Measurements from ENCODE around the gene ZNF568. TPM values are rescaled to one million over a fixed set of nuclear protein-coding genes. Genes with fewer than 3 reads are reported as not detected.

The ZNF568 gene
- total RNA-seq, 2 donors from 2014 or later, result 6.7 to 10.1 TPM

DNA sequence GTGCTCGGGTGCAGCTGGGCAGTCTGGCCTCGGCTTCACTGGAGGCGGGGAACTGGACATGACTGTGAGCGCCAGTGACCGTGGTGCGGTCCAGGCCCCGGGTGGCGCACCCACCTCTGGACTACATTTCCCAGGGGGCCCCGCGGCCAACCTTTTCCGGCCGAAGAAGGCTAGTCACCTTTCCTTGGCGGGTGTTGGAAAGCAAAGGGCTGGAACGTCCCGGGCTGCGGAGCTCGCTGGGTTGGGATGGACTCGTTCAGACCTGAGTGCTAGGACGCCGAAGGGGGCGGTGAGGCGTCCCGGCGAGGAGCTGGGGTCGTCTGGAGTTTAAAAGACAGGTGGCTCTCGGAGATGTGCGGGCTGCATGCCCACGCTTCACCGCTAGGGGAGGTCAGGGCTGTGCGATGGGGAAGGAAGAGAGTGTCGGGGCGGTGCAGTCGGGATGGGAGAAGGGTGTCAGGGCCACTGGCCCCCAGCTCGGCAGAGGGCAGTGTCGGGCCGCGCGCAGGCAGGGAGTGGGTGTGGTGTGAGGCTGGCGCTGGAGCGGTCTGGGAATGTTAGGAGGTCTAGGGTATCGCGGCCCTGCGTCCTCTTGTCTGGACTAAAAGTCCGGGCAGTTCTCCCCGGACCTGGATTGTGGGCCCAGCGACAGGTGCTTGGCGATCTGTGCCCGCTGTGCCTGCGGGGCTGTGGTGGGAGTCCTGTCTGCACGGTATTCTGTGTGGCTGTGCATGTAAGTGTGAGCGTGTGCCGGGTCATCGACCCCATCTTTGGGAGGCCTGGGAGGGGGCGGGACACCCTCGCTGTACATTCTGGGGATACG, 57.1 kb downstream of the ZNF568 start:
- H3K4me3 Mint-ChIP-seq, result peak overlapping the region; percentile 100
- peaks cover 6% of the 10 kb centered on the region for H3K9me3 Mint-ChIP-seq
- peak; percentile 98 for ATAC-seq (replicated peaks)
- peaks cover 39% of the 10 kb centered on the region for H3K36me3 Mint-ChIP-seq (ENCODE audit: low read depth)
- H3K4me1 Mint-ChIP-seq, result peaks cover 8% of the 10 kb centered on the region
- peak overlapping the region; percentile 99 for H3K27ac Mint-ChIP-seq
- no peaks in the 10 kb centered on the region for H3K27me3 Mint-ChIP-seq

DNA sequence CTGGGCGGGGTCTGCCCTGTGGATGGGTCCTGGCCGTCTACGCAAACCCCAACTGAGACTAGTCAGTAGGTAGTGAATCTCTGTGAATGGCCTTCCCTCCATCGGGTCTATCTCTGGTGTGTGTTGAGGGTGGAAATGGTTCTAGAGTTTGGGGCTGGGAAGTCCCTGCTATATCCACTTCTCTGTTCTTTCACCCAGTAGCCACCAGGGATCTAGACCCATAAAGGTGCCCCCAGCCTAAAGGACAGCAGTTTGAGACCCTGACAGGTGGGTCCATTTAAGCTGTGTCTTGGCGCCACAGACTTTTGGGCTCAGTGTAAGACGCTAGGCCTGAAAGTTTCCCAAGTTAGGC, 57.7 kb downstream of the ZNF568 start:
- Mint-ChIP-seq H3K27me3 (no peaks in the 10 kb centered on the region), H3K4me1 (peaks cover 8% of the 10 kb centered on the region), H3K27ac (peak overlapping the region; percentile 99), H3K4me3 (peak overlapping the region; percentile 100), H3K9me3 (peaks cover 12% of the 10 kb centered on the region), H3K36me3 (ENCODE audit: low read depth) (peaks cover 44% of the 10 kb centered on the region)
- no peak for ATAC-seq (replicated peaks)

DNA sequence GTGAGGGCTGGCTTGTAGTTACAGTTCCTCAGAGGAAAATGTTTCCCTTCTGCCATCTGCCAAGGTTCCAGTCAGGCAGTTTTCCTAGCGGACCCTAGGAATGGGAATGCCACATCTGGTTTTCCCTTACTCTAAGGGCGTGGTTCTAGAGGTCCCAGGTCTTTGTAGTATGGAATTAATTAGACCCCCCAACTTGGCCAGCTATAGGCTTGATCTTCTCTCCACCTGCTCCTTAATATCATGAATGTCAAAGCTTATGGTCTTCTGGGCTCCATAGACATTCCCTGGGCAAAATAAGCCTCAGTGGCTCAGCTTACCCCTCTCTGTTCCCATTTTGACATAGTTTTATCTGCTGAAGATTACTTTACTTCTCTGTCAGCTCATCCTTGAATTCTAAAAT, 70.0 kb downstream of the ZNF568 start:
- no peak for ATAC-seq (replicated peaks)
- Mint-ChIP-seq H3K4me1 (no peaks in the 10 kb centered on the region), H3K4me3 (no peak overlapping the region), H3K9me3 (peaks cover 13% of the 10 kb centered on the region), H3K27me3 (no peaks in the 10 kb centered on the region), H3K36me3 (ENCODE audit: low read depth) (peaks cover 89% of the 10 kb centered on the region), H3K27ac (no peak overlapping the region)

DNA sequence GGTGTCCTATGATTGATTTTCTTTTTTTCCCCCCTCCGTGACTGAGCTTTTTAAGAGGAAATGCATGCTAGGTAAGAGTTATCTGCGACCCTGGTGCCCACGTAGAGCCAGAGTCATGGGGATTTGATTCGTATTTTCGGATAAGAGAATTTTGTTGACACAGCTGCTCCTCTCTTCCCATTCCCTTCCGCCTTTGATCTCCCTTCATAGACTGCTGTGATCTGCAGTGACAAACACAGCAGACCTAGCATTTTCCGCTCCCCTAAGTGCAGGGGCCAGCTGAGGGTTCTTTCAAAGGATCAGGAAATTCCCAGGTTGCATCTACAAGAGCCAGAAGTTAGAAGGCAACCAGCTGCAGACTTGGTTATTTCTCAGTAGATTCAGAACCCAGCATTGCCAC, 70.5 kb downstream of the ZNF568 start:
- no peak for ATAC-seq (replicated peaks)
- no peaks in the 10 kb centered on the region for H3K4me1 Mint-ChIP-seq
- H3K9me3 Mint-ChIP-seq, result peaks cover 18% of the 10 kb centered on the region
- H3K36me3 Mint-ChIP-seq (ENCODE audit: low read depth), result peaks cover 89% of the 10 kb centered on the region
- H3K27ac Mint-ChIP-seq, result no peak overlapping the region
- H3K27me3 Mint-ChIP-seq, result no peaks in the 10 kb centered on the region
- no peak overlapping the region for H3K4me3 Mint-ChIP-seq

DNA sequence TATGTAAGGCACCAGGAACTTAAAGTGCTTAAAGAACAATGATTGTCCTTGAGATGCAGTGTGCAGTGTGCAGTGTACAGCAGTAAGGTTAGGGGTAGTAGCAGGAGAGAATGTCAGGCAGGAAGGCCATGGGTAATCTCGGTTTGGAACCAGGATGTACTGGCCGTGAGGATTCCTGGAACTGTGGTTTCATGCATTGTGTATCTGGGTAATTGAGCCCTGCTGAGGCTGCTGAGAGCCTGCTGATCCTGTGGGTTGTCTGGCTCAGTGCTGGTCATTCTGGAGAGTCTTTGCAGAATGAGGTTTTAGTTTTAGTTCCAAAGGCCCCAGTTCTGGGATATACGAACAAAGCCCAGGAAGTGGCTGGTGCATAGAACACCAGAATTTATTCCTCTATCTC, 71.0 kb downstream of the ZNF568 start:
- Mint-ChIP-seq H3K36me3 (ENCODE audit: low read depth) (peaks cover 90% of the 10 kb centered on the region), H3K4me3 (no peak overlapping the region)

DNA sequence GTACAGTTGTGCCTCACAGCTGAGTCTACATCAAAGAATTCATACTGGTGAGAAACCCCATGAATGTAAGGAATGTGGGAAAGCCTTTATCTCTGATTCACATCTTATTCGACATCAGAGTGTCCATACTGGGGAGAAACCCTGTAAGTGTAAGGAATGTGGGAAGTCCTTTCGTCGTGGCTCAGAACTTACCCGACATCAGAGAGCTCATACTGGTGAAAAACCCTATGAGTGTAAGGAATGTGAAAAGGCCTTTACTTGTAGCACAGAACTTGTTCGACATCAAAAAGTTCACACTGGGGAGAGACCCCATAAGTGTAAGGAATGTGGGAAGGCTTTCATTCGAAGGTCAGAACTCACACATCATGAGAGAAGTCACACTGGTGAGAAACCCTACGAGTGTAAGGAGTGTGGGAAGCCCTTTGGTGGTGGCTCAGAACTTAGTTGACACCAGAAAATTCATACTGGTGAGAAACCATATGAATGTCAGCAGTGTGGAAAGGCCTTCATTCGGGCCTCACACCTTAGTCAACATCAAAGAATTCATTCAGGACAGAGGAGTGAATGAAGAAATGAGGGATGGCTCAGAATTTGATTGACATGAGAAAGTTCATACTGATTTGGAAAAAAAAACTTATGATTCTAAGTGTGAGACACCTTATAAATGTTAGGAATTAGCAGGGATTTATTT, 81.2 kb downstream of the ZNF568 start:
- H3K36me3 Mint-ChIP-seq (ENCODE audit: low read depth), result peaks cover 57% of the 10 kb centered on the region

More for the DNA sequence above, 71.0 kb downstream of the ZNF568 start:
- Mint-ChIP-seq H3K4me1 (no peaks in the 10 kb centered on the region), H3K27me3 (no peaks in the 10 kb centered on the region), H3K27ac (no peak overlapping the region), H3K9me3 (peaks cover 21% of the 10 kb centered on the region)
- no peak for ATAC-seq (replicated peaks)

DNA sequence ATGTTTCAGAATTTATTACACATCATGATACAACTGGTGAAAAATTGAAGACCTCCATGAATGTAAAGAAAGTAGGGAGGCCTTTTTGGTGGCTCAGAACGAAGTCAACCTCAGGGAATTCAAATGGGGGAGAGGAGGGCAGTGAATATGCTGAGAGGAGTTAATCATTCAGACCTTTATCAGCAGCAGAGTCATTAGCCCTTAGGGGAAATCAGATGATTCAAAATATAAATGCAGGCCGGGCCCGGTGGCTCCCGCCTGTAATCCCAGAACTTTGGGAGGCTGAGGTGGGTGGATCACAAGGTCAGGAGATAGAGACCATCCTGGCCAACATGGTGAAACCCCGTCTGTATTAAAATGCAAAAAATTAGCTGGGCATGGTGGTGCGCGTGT, 81.7 kb downstream of the ZNF568 start:
- Mint-ChIP-seq H3K4me3 (no peak overlapping the region), H3K27ac (no peak overlapping the region), H3K27me3 (no peaks in the 10 kb centered on the region), H3K36me3 (ENCODE audit: low read depth) (peaks cover 52% of the 10 kb centered on the region), H3K9me3 (peaks cover 43% of the 10 kb centered on the region), H3K4me1 (no peaks in the 10 kb centered on the region)
- no peak for ATAC-seq (replicated peaks)

More for the DNA sequence above, 81.2 kb downstream of the ZNF568 start:
- Mint-ChIP-seq H3K9me3 (peaks cover 47% of the 10 kb centered on the region), H3K27me3 (no peaks in the 10 kb centered on the region), H3K4me1 (no peaks in the 10 kb centered on the region), H3K4me3 (no peak overlapping the region), H3K27ac (no peak overlapping the region)
- no peak for ATAC-seq (replicated peaks)

DNA sequence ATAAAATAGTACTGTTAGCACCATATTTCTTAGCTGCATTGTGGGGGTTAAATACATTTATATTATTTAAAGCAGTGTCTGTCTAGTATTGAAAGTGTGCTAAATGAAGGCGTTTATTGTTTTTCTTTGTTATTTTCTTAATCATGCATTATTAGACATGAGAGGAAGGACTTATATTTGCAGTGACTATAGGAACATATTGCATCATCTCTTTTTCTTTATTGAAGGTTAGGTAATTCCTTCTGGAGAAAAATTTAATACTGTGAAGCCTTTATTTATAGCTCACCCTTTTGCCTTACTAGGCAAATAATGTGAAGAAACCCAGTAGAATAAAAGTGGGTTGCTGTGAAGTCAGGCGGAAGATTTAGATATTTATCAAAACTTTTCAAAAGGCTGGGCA, 83.2 kb downstream of the ZNF568 start:
- Mint-ChIP-seq H3K4me3 (no peak overlapping the region), H3K36me3 (ENCODE audit: low read depth) (peaks cover 37% of the 10 kb centered on the region), H3K27ac (no peak overlapping the region), H3K27me3 (no peaks in the 10 kb centered on the region), H3K4me1 (no peaks in the 10 kb centered on the region), H3K9me3 (peaks cover 36% of the 10 kb centered on the region)
- no peak for ATAC-seq (replicated peaks)

DNA sequence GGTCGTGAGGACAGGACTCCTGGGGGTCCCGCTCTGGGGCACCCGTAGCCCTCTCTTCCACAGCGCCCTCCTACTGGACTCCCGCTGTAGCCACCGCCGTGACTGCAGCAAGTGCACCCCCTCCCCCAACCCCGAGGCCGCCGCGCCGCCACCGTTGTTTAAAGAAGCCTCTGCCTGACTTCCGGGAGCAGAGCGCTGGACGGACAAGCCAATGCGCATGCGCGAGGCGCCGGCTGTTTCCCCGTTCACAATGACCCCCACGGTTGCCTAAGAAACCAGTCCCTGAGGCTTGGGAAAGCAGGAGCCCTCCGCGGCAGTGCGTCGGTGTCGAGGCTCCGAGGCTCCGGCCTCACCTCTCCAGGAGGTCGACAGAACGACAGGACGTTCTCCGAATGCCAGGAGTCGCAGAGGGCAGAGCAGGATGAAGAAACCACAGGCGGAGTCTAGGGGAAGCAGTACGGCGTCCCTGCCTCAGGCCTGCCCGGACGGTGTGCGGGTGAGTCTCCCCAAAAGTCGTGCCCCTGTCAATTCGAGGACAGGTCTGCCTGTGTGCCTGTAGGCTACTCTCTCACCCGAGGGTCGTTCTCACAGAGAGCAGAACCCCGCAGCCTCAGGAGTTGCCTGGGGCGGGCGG, 91.6 kb downstream of the ZNF568 start:
- Mint-ChIP-seq H3K27ac (no peak overlapping the region), H3K27me3 (no peaks in the 10 kb centered on the region), H3K4me3 (peak overlapping the region; percentile 75), H3K36me3 (ENCODE audit: low read depth) (no peaks in the 10 kb centered on the region), H3K9me3 (peaks cover 21% of the 10 kb centered on the region), H3K4me1 (peaks cover 4% of the 10 kb centered on the region)
- peak; percentile 71 for ATAC-seq (replicated peaks)

DNA sequence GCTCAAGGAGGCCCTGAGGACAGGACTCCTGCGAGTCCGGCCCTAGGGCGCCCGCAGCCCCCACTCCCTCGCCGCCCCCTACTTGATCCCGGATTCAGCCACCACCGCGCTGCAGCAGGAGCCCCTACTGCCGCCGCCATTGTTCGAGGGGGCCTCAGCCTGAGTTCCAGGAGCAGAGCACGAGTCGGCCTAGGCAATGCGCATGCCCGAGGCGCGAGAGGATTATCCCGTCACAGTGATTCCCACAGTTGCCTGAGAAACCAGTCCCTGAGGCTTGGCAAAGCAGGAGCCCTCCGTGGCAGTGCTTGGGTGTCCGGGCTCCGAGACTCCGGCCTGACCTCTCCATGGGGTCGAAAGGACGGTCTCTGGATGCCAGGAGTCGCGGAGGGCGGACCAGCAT, 93.7 kb downstream of the ZNF568 start:
- peaks cover 21% of the 10 kb centered on the region for H3K9me3 Mint-ChIP-seq
- no peaks in the 10 kb centered on the region for H3K27me3 Mint-ChIP-seq
- no peaks in the 10 kb centered on the region for H3K36me3 Mint-ChIP-seq (ENCODE audit: low read depth)
- no peak for ATAC-seq (replicated peaks)
- no peak overlapping the region for H3K4me3 Mint-ChIP-seq
- H3K4me1 Mint-ChIP-seq, result peaks cover 4% of the 10 kb centered on the region
- no peak overlapping the region for H3K27ac Mint-ChIP-seq

DNA sequence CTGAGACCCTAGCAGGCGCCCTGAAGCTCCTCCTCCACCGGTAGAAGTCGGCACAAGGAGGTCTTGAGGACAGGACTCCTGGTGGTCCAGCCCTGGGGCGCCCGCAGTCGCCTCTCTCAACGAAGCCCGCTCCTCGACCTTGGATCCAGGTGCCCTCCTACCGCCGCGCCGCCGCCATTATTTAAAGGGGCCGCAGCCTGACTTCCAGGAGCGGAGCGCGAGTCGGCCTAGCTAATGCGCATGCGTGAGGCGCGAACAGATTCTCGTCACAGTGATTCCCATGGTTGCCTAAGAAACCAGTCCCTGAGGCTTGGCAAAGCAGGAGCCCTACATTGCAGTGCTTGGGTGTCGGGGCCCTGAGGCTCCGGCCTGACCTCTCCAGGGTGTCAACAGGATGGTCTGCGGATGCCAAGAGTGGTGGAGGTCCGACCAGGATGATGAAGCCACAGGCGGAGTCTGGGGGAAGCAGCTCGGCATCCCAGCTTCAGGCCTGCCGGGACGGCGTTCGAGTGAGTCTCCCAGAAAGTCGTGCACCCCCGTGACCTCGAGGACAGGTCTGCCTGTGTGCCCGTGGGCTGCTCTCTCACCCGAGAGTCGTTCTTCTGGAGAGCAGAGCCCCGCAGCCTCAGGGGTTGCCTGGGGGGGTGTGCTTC, 96.1 kb downstream of the ZNF568 start:
- H3K36me3 Mint-ChIP-seq (ENCODE audit: low read depth), result no peaks in the 10 kb centered on the region

DNA sequence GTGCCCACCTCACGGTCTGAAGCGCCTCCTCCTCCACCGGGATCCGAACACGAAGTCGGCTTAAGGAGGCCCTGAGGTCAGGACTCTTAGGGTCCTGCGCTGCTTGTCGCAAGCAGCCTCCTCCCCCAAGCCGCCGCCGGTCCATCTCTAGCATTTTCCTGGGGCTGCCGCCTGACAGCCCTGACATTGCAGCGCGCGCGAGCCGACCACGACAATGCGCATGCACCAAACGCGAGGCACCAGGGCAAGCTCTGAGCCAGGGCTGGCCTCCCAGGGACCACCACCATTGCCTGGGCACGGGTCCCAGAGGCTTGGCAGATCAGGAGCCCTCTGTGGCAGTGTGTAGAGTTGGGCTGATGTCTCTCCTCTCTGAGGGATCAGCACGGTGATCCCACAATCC, 98.3 kb downstream of the ZNF568 start:
- Mint-ChIP-seq H3K9me3 (peaks cover 20% of the 10 kb centered on the region), H3K4me1 (no peaks in the 10 kb centered on the region), H3K27ac (no peak overlapping the region), H3K27me3 (no peaks in the 10 kb centered on the region), H3K36me3 (ENCODE audit: low read depth) (no peaks in the 10 kb centered on the region), H3K4me3 (no peak overlapping the region)
- no peak for ATAC-seq (replicated peaks)

More for the DNA sequence above, 96.1 kb downstream of the ZNF568 start:
- H3K27me3 Mint-ChIP-seq, result no peaks in the 10 kb centered on the region
- no peak for ATAC-seq (replicated peaks)
- no peak overlapping the region for H3K27ac Mint-ChIP-seq
- H3K9me3 Mint-ChIP-seq, result peaks cover 22% of the 10 kb centered on the region
- no peak overlapping the region for H3K4me3 Mint-ChIP-seq
- peaks cover 4% of the 10 kb centered on the region for H3K4me1 Mint-ChIP-seq

DNA sequence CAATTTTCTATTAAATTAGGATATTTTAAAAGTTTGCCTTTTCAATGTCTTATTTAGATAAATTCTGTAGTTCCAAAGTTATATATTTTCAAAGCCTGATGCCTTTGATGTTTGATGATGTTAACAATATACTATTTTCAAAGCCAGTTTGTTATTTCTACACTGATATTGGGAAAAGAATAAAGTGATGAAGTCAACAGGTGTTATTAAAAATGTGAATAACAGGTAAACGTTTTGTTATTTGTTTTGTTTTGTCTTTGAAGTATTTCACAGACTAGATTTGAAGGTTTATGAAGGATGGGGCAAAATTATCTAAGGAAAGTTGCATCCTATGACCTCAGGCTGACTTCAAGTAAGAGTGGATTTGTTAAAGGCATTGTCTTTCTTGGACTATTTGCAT, 129.0 kb downstream of the ZNF568 start:
- H3K27ac Mint-ChIP-seq, result no peak overlapping the region
- no peak for ATAC-seq (replicated peaks)

More for the DNA sequence above, 129.0 kb downstream of the ZNF568 start:
- no peaks in the 10 kb centered on the region for H3K27me3 Mint-ChIP-seq
- H3K9me3 Mint-ChIP-seq, result peaks cover 17% of the 10 kb centered on the region
- no peaks in the 10 kb centered on the region for H3K4me1 Mint-ChIP-seq
- no peaks in the 10 kb centered on the region for H3K36me3 Mint-ChIP-seq (ENCODE audit: low read depth)
- no peak overlapping the region for H3K4me3 Mint-ChIP-seq

Data from activated T-helper 17 cell treated with anti-CD3 and anti-CD28 coated beads, Interleukin-2, amount 50 U/mL, for 72 hours (primary cell).